Kidney tubule cell (primary cell): Measurements from ENCODE around the gene PNMA1.

Experiments used
- DNase-seq: peaks from one replicate; pipeline ENCODE4 v3.0.0-alpha.2; 2018; ENCODE audit warnings: low spot score

PNMA1 gene, protein sequence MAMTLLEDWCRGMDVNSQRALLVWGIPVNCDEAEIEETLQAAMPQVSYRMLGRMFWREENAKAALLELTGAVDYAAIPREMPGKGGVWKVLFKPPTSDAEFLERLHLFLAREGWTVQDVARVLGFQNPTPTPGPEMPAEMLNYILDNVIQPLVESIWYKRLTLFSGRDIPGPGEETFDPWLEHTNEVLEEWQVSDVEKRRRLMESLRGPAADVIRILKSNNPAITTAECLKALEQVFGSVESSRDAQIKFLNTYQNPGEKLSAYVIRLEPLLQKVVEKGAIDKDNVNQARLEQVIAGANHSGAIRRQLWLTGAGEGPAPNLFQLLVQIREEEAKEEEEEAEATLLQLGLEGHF

DNA sequence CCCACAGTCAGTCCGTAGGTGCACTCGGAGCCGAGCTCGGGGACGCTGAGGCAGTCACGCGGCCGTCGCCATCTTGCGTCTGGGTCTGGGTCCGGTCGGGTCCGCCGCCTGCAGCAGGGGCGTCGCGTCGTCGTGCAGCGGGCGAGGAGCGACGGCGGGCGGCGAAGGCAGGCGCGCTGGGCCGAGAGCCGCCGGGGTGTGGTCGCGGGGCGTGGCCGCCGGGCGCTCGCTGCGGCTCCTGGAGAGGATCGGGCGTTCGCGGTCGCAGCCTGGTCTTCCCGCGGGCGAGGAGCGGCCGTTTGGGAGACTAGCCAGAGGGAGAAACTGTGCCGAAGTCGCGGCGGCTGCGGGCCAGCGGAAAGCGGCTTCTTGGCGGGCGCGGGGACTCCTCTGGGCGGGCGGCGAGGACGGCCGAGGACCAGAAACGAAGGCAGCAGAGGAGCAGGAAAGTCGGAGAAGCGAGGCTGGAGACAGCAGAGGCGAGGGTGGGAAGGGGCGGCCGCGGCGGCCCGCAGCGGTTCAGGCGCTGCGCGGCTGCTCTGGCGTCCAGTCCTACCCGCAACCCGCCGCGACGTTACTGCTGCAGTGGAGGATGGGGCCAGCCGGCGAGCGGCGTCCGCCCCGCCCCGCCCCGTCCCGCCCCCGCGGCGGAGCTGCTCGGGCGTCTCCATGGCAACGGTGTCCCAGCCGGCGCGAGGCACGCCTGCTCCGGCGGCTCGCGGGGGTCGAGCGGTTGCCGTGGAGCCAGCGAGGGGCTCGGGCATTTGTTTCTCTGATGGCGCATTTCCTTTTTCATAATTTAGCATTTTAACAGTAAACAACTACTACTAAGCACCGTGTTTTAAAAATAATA lies at the start of gene PNMA1:
TSS of gene PNMA1 (minus strand) at position 582 of the 853 bp plus-strand sequence. CDS start 745 bp downstream, outside the sequence.
- DNase-seq, result peak; percentile 87

DNA sequence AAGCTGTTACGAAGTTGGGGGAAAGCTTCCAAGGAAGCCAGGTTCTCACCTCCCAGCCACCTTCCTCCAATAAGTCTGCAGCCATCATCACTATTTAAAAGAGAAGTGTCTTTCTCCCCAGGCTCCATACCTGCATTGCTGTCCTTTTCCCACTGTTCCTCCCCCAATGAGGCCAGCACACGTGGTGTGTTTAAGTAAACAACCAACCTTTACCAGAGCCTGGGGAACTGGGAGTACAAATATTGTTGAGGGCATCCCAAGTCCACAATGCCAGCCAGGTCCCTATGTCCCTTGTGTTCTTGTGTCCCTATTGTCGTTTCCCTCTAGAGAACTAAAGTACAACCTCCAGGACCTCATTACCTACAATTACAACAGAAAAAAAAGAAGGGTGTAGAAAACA lies 49.2 kb upstream of the PNMA1 start:
- no peak for DNase-seq

DNA sequence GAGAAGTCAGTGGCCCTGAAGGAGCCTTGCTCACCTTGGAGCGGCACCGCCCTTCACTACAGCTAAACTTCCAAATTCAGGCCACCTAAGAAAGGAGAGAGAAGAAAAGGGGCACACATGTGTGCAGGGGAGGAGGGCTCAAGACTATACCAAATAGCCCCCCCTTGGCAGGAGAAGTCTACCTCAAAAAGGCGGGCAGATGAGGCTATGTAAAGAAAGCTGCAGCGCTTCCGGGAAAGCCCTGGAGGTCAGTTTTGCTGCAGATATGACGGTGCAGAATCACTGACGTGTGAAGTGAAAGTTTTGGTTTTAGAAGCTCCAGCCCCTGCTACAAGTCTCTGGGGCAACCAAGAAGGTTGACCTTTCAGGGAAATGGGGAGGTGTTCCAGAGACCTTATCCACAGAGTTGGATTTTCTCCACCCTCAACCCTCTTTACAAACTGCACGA lies 48.2 kb upstream of the PNMA1 start:
- peak; percentile 65 for DNase-seq

DNA sequence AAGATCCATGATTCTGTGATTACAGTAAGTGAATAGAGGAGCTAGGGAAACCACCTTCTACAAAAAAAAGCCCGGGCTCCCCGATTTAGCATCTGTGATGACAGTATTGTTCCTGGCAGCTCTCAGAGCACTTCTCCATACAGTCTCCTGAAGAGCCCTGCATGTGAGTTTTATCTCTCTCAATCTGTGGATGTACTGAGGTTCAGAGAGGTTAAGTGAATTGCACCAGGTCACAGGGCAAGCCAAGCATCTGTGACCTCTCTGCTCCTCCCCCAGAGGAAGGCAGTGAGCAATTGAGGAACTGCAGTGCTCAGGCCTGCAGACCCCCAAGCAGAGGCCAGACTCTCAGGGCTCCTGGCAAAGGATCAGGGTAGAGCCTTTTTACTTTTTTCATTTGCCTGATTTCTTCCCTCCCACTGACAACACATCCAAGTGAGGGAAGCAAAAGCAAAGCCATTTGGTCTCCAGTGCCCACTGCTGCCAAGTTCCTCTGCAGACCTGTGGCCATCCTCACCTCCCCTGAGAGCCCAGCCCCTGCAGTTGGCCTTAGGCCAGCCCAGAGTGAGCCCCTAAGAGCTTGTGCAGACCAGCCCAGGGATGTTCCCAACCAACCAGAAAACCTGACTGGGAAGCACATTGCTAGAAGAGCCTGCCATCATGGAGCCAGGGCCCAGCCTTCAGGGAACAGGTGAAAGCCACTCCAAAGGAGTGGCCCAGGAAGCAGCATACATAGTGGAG lies 47.6 kb upstream of the PNMA1 start:
- no peak for DNase-seq

DNA sequence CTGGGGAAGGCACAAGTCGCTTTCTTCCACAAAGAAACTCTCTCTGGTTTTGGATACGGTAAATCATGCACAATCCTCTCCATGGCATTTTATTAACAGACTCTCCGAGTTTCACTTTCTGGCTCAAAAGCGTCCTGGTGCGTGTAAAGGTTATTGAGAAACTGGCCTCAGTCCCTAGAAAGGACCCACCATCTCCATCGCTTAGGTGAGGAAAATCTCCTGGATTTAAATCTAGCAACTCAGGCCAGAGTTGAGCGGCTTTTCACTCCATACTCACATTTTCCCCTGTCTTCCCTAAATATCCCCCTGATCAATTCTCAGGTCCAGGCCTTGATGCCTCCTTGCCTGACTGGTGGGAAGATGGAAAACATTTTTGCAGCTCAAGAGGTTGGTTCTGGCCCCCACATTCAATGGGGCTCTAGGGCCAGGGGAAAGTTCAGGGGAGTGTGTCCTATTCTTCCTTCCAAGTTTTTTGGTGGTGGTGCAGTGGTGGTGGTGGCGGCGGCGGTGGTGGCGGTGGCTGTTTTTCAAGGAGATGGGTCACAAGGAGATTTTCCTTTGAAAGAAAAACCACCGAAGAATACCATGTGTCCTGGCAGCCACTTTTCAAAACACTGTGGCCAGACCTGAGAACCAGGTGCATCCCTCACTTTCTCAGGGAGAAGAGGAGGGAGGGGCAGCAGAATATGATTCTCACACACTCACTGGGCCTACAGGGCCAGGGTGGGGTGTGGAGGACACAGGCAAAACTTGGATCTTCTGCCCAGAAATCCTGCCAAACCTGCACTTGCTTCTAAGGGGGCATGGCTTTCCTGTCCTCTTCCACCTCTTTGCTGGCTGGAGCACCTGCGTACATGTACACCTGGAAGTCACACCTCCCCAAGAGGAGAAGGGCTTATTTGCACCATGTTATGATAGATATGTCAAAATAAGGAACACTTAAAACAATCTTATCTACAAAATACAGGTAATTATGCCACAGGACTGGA lies 46.7 kb upstream of the PNMA1 start:
- DNase-seq, result no peak

DNA sequence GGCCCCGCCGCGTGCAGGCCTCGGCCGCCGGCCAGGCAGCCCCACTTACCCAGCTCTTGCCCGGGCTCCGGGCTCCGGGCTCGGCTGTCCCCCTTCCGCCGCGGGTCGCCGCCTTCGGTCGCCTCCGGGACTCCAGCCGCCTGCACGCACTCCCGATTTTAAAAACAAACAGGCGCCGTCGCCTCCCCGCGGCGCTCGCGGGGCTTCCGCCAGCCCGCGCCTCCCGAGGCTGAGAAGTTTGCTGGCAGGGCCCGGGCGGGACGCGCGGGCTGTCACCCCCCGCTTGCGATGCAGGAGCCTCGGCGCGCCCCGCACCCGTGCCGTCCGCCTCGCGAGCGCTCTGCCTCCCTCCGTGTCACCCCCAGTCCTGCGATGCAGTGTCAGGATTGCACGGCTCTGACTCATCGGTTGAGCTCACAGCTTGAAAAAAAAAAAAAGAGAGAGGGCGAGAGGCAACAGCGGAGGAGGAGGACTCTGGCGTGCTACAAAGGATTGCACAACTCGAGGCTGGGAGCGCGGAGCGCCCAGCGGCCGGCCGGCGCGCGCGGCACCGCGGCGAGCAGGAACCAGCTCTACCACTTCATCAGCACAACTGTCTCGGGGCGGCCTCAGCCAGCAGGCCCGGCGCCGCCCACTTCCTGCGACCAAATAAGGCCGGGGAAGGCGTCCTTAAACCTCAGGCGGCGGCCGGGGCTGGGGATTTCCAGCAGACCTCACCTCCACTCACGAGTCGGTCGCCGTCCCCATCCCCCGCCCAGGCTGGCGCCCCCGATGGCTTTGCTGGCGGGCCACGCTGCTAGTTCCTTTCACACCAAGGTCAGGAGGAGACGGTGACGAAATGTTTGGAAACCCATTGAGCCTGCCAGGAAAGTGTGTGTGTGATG lies 45.8 kb upstream of the PNMA1 start:
- peak; percentile 100 for DNase-seq

DNA sequence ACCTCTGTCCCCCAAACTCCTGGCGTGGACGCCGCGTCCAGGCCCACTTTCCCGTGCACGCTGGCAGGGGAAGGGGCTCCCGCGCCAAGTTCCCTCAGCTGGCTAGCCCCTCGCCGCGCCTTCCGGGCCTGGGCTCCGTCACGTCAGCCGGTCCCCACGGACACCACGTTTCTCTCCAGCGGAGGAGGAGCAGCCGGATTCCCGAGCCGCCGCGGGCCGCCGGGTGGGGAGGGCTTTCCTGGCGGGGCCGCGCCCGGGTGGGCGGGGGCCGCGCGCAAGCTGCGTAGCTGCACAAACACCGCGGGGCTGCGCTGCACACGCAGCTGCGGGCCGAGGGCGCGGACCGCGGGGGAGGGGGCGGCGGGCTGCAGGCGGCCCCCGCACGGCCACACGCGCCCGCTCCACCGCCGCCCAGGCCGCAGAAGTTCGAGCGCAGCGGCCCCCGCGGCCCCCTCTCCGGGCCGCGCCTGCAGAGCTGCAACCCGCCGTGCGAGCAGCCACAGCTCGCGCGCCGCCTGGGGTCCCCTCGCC lies 45.1 kb upstream of the PNMA1 start:
- DNase-seq, result peak; percentile 62

DNA sequence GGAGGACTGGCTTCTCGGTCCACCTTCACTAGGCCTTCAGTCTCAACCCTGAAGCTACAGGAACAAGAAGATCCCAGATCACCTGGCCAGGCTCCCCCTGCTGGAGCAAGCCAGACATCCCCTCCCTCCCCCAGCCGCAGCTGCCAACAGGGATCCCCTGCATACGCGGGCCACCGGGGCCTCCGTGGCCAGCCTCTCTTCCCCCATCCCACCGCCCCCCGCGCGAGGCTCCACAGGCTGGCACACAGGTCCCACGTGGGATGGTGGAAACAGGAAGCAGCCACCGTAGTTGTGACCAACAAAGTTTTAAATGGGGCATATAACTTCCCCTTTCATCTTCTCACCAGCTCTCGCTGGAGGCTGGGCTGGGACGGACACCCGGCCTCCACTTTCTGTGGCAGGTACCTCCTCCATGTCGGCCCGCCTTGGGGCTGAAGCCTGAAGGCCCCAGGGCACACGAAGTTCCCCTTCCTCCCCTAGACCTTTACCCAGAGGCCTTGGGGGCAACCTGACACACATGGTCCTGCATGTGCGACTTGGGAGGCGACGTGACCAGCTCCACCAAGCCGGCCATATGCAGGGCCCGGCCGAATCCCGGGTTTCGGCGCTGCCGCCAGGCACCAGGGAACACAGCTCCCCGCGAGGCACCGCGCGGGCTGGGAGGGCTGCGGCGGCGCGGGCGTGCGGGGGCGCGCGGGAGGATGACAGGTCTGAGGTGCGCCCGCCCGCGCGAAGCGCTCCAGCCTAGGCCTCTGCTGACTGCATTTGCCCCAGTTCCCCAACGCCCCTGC lies 44.4 kb upstream of the PNMA1 start:
- peak; percentile 86 for DNase-seq

DNA sequence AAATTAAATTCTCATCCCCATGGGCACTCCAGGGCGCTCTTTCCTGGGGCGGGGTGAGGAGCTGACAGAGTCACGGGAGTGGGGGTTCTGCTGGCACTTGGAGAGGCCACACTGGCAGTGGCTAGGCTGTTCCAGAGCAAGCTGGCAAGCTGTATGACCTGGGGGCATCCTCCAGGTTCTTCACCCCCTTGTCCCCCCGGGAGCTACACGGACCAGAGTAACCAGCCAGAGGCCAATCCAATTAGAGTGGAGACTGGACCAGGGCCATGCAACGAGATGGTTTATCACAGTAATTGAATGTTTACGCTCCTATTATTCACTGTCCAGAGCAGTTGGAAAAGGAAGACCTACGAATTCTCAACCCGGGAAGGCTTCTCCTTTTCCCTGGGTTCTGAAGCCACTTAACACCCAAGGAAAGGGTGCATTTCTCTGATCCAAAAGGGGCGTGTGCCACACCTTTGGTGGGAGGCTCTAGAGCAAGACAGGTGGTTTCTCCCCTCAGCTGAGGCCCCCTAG lies 43.8 kb upstream of the PNMA1 start:
- DNase-seq, result no peak

DNA sequence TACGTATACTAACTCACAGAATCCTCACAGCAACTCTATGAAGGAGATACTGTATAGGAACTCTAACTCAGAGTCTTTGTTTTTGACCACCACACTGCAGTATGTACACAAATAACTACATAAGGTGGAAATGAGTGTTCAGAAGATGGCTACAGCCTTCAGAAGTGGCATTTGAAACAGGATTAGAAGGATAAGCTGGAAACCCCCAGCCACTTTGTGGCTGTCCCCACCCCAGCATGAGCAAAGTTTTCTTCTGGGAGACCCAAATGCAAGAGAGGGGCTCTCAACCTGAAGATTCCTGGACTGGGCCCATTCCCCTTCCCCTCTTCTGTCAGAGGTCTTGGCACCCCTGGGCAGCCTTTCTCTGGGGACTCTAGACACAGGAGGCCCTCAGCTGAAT lies 43.2 kb upstream of the PNMA1 start:
- DNase-seq, result no peak

DNA sequence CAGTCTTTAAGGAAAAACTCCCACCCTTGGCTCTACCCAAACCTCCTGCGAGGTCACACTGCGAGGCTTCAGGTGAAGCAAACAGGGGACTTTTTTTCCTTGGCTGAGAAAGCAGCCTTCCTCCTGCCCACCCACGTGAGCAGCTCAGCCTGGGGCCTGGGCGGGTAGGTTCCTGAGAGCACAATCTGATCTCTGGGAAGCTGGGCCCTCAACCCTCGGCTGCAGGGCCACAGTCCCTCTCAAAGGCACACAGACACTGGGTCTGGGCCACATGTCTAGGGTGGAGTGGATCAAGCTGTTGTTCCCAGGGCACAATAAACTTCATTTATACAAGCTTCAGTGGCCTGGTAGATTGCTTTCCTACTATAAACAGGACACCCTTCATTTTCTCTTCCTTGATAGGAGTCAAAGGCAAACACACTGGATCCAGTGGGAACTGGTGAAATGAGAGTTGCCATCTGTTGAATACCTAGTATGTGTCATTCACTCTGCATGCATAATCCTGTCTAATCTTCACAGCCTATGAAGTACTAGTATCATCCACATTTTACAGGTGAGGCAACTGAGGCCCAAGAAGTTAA lies 41.3 kb upstream of the PNMA1 start:
- peak; percentile 52 for DNase-seq

DNA sequence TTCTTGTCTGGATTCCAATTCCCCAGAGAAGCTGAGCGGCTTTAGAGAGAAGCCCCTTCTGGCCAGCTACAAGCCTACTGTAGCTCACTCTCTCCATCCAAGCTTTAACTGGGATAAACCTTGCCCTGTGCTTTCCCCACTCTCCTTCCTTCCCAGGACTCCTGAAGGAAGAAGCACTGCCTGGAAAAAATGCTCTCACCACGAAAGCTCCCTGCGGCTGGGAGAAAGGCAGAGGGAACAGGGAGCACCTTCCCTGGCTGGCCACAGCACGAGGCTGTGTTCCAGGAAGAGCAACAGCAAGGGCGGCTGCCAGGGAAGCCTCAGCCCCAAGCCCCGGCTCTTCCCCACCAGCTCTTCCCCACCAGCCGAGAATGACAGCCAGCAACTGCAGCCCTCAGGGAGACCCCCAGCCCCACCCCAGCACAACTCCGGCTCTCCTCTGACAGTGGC lies 40.8 kb upstream of the PNMA1 start:
- DNase-seq, result peak; percentile 48

DNA sequence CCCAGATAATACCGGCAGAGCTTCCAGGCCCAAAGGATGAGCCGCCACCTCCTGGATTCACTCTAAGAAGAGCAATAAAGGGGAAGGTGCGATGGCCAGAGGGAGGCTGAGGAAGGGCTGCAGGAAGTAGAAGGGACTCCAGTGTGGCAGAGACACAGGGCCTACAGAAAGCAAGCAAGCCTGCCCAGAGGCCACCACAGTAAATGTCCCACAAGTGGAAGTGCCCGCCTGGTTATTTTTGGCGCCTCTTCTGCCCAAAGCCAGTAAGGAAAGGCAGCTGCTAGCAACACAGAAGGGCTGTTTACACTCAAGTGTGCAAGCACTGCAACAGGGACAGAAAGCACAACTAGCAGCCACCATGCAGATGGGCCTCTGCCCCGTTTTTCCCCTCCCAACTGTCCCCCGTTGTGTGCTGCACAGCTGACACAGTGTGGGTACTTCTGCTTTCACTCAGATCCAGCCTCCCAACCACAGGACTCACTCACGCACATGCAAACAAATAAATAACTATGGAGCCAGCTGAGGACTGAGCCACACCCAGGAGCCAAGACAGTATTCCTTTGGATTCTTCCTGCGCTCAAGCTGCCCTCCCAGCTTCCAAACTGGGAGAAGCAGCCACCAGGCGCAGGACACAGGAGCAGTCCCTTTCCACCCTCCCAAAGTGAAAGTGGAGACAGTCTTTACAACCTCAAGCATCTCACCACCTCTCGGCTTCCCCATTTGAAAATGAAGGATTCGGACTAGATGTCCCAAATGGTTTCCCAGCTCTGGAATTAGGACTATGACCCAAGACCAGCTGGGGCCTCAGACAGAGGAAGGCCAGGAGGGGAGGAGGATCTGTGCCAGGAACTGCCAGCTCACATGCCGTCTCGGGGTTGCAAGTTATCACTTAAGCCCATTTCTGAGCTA lies 40.0 kb upstream of the PNMA1 start:
- DNase-seq, result peak; percentile 32

DNA sequence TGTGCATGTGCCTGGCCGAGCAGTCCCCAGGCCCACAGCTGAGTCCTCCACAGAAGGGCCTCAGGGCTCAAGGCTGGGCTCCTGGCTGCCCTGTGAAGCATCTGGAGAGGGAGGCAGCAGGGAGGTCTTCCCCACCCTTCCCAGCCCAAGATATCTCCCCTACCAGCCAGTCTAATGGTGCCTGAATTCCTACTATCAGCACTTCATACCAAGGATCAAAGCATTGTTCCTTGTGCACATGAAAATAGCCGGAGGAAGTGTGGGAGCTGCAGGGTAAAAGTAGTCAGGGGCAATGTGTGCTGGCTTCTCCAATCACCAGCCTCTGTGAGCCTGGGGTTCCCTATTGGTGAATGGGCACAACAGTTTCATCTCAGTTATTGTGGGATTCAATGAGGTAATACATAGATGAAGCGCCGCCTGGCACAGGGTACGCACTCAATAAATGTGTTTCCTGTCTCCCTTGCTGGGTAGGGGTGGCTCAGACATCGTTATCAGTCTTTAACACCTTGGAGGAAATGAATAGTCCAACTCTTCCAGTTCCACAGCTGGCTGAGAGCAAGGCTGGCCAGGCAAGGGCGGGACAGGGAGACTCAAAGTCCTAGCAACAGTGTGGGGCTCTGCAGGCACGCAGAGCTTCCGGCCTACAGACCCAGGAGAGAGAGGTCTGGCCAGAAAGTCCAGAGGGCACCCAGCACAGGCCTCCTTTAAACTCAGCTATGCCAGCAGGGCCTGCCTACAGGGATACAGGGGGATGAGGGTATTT lies 39.1 kb upstream of the PNMA1 start:
- DNase-seq, result peak; percentile 56

DNA sequence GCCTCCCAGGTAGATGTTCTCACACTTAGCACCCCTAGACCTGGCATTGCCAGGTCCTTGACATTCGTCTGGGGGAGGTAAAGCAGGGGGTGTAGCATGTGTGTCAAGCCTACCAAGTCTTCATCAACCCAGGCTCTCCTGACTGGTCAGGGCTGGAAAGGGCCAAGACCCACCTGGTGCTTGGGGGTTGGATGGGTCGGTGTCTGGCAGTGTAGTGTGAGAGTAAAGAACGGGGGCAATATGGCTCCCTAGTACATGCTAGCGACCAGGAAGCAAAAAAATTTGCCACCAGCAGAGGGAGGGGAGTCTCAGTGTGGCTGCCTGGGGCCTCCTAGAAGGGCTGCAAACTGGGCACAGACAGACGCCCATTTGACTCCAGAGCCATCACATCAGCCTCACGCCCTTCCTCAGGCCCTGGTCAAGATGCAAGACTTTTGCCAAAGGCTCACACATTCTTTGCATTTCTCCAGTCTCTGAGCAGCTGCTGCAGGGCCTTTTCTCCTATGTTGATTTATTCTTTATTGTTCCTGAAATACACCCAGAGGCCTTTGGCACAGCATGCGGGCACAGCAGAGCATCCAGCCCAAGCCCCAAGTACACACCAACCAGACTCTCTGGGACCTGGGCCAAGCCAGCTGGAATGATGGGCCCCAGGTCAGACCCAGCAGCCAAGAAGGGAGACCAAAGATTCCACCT lies 38.3 kb upstream of the PNMA1 start:
- peak; percentile 47 for DNase-seq

DNA sequence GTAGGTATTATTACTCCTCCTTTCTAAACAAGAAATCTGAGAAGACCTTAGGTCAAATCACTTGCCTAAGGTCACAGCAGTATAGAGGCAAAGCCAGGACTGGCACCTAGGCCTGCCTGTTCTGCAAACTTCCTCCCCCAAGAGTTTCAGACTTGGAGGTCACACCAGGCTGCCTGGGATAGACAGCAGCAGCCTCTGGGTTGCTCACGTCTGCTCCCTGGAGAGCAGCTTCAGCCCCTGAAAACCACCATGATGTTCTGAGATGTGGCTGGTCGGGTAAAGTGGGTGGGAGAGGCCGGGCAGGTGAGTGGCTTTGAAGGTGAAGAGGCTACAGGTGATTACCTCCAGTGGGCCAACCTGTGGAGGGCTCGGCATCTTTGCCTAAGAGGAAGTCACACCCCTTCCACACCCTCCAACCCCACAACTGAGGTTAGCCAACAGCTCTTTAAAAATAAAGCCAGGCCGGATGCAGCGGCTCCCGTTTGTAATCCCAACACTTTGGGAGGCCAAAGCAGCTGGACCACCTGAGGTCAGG lies 37.0 kb upstream of the PNMA1 start:
- no peak for DNase-seq
